ENCODE measurements around the gene TENT5C. TPM values are rescaled to one million over a fixed set of nuclear protein-coding genes. Genes with fewer than 3 reads are reported as not detected.

Gene TENT5C
- total and polyA plus RNA-seq, 2 of the 13 experiments (the other 11 are each of a cell fraction or from before 2014, with no cell fraction given): 0.02 to 0.38 TPM

DNA sequence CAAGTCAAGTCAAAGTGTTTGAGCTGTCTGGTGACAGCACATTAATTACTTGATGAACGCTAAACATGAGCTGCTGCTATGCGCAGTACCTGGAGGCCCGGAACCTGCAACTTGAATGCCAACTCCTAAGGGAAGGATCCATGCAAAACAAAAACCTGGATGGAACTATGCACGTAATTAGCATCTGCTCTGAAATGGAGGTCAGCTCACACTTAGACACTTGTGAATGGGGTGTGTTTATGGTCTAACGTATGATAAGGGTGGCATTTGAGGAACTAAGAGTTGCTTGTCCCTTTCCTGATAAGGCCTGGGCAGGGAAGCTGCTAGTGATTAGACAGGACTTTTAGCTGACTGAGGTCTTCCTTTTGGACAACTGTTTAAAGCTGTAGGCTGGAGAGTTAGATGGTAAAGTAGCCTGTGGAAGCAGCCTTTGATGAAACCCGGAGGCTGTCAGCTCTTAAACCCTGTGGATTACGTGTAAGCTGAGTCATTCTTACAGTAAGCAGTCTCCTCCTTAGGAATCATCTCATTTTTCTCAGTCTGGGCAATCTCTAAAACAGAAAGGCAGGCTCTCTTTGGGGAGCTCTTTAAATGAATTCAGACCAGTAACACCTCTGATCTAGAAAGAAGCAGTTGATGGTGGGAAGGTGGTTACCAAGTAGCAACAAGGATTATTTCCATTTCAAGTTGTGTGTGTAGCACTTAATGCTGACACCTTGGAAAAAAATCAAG lies 6.8 kb downstream of the TENT5C start:
- POLR2A ChIA-PET: no interaction called here
- Histone ChIP-seq H3K27ac (ENCODE audit: extremely low read length, insufficient read depth, low read length) (no peak overlapping the region), H3K4me3 (replicated peaks in 1 of 3; ENCODE audit: insufficient read depth in 1 of 3, low read depth in 2 of 3, low read length in 3 of 3) (no peak overlapping the region), H3K9me3 (ENCODE audit: low read length) (no peaks in the 10 kb centered on the region), H3K36me3 (replicated peaks in 1 of 2; ENCODE audit: control insufficient read depth in 1 of 2, insufficient read depth in 2 of 2, low read length in 2 of 2) (no peaks in the 10 kb centered on the region), H2AFZ (ENCODE audit: low read length) (no peak overlapping the region), H3K4me1 (ENCODE audit: insufficient read depth, low read length) (no peaks in the 10 kb centered on the region), H3K4me2 (ENCODE audit: low read depth, low read length) (no peak overlapping the region), H3K27me3 (ENCODE audit: control insufficient read depth in 1 of 2, insufficient read depth in 2 of 2, low read length in 2 of 2) (peaks cover 0 to 5% of the 10 kb centered on the region in 2 experiments; a peak in 4 of 5 replicates), H4K20me1 (ENCODE audit: insufficient read depth, low read length) (no peaks in the 10 kb centered on the region), H3K79me2 (ENCODE audit: insufficient read depth, low read length) (no peaks in the 10 kb centered on the region), H3K9ac (ENCODE audit: insufficient read depth, low read depth, low read length) (no peak overlapping the region)
- BruUV-seq (replicated peaks): no TSS peak
- no peak for FAIRE-seq
- intact Hi-C loops (cut with micrococcal nuclease; ENCODE audit: unreplicated experiment) (no loop called here), in situ Hi-C loops (cut with HindIII; ENCODE audit: extremely low pct_ligation_motif_present, low pct_unique_long_range_greater_than_20kb) (no loop called here)
- ATAC-seq: no peak
- WGBS (ENCODE audit: low lambda C conversion rate): 21% methylated on average over 7 of the region's 7 CpGs
- CTCF ChIA-PET (ENCODE audit: low intra/inter-chr PET ratio, low total read pairs): no interaction called here
- DNase-seq (ENCODE audit: low spot score): no peak
- no peak for TF ChIP-seq SRSF1 (optimal IDR thresholded peaks at IDR 0.05; ENCODE audit: low read depth, low read length)
- TF ChIP-seq MAFK (conservative IDR thresholded peaks at IDR 0.05 in 1 of 2, IDR thresholded peaks at IDR 0.05 in 1 of 2; ENCODE audit: low read length in 2 of 2): 0 out of 4 replicates have a peak, but pooled peaks of 1 of the 2 experiments have one; percentile 7

DNA sequence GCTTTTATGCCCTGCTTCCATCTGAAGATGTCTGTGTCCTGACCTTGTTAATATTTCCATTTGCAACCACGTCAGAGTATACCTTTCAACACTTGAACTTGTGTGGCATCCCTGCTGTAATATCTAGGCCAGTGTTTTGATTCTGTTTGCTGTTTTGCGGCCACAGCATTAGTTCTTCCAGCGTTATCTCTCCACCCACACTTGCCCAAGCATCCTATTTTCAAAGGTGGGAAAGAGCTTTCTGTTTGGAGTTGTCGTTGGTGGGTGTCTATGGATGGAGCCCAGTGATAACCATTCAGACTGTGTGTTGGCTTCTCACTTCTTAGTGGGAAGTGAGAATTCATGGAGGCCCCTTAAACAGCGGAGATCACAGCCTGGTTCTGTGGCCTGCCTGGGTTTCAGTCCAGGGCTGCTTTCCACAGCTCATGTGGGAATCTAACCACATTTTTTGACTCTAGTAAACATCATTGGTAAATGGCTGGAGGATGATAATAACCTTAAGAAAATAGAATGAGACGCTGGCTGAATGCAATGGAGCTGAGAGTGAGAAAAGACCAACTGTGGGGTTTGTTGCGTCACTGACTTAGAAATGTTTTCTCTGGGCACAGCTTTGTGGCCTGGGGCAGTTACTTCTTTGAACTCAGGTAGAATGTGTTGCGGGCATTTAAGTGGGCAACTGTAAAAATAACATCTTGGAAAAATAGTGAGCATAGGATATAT lies 7.6 kb downstream of the TENT5C start:
- no TSS peak for BruUV-seq (replicated peaks)
- Histone ChIP-seq H3K4me2 (ENCODE audit: low read depth, low read length) (no peak overlapping the region), H3K27me3 (ENCODE audit: control insufficient read depth in 1 of 2, insufficient read depth in 2 of 2, low read length in 2 of 2) (no peaks in the 10 kb centered on the region; a peak in 2 of 5 replicates), H3K36me3 (replicated peaks in 1 of 2; ENCODE audit: control insufficient read depth in 1 of 2, insufficient read depth in 2 of 2, low read length in 2 of 2) (no peaks in the 10 kb centered on the region), H3K9me3 (ENCODE audit: low read length) (no peaks in the 10 kb centered on the region), H3K79me2 (ENCODE audit: insufficient read depth, low read length) (no peaks in the 10 kb centered on the region), H3K4me3 (replicated peaks in 1 of 3; ENCODE audit: insufficient read depth in 1 of 3, low read depth in 2 of 3, low read length in 3 of 3) (no peak overlapping the region), H3K4me1 (ENCODE audit: insufficient read depth, low read length) (no peaks in the 10 kb centered on the region), H3K9ac (ENCODE audit: insufficient read depth, low read depth, low read length) (no peak overlapping the region), H3K27ac (ENCODE audit: extremely low read length, insufficient read depth, low read length) (no peak overlapping the region), H2AFZ (ENCODE audit: low read length) (no peak overlapping the region), H4K20me1 (ENCODE audit: insufficient read depth, low read length) (no peaks in the 10 kb centered on the region)
- intact Hi-C loops (cut with micrococcal nuclease; ENCODE audit: unreplicated experiment) (no loop called here), in situ Hi-C loops (cut with HindIII; ENCODE audit: extremely low pct_ligation_motif_present, low pct_unique_long_range_greater_than_20kb) (no loop called here)
- FAIRE-seq (no peak), DNase-seq (ENCODE audit: low spot score) (no peak), ATAC-seq (no peak)
- ChIA-PET POLR2A (no interaction called here), CTCF (ENCODE audit: low intra/inter-chr PET ratio, low total read pairs) (no interaction called here)
- 48% methylated on average over 8 of the region's 8 CpGs for WGBS (ENCODE audit: low lambda C conversion rate)
- TF ChIP-seq, protein P1, sequence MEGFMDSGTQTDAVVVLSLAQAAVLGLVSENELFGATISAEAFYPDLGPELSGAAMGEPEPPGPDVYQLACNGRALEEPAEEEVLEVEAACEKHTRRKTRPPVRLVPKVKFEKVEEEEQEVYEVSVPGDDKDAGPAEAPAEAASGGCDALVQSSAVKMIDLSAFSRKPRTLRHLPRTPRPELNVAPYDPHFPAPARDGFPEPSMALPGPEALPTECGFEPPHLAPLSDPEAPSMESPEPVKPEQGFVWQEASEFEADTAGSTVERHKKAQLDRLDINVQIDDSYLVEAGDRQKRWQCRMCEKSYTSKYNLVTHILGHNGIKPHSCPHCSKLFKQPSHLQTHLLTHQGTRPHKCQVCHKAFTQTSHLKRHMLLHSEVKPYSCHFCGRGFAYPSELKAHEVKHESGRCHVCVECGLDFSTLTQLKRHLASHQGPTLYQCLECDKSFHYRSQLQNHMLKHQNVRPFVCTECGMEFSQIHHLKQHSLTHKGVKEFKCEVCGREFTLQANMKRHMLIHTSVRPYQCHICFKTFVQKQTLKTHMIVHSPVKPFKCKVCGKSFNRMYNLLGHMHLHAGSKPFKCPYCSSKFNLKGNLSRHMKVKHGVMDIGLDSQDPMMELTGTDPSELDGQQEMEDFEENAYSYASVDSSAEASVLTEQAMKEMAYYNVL (CRISPR knock-in tag; IDR thresholded peaks at IDR 0.05; ENCODE audit: borderline replicate concordance): no peak
- TF ChIP-seq, protein P2, sequence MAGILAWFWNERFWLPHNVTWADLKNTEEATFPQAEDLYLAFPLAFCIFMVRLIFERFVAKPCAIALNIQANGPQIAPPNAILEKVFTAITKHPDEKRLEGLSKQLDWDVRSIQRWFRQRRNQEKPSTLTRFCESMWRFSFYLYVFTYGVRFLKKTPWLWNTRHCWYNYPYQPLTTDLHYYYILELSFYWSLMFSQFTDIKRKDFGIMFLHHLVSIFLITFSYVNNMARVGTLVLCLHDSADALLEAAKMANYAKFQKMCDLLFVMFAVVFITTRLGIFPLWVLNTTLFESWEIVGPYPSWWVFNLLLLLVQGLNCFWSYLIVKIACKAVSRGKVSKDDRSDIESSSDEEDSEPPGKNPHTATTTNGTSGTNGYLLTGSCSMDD (CRISPR knock-in tag; IDR thresholded peaks at IDR 0.05): no peak
- TF ChIP-seq ZEB1 (IDR thresholded peaks at IDR 0.05; ENCODE audit: insufficient replicate concordance, low read depth) (no peak), GRHL1 (CRISPR knock-in tag; conservative IDR thresholded peaks at IDR 0.05) (no peak), ARHGAP35 (CRISPR knock-in tag; IDR thresholded peaks at IDR 0.05; ENCODE audit: borderline replicate concordance) (no peak), YY1 (IDR thresholded peaks at IDR 0.05; ENCODE audit: insufficient read depth, insufficient replicate concordance, low read depth, low read length) (no peak)
- TF ChIP-seq, protein P3, sequence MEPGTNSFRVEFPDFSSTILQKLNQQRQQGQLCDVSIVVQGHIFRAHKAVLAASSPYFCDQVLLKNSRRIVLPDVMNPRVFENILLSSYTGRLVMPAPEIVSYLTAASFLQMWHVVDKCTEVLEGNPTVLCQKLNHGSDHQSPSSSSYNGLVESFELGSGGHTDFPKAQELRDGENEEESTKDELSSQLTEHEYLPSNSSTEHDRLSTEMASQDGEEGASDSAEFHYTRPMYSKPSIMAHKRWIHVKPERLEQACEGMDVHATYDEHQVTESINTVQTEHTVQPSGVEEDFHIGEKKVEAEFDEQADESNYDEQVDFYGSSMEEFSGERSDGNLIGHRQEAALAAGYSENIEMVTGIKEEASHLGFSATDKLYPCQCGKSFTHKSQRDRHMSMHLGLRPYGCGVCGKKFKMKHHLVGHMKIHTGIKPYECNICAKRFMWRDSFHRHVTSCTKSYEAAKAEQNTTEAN (CRISPR knock-in tag; conservative IDR thresholded peaks at IDR 0.05): no peak

All from HepG2 (cell line).